DOHH2 (cell line): ENCODE results near the gene PODXL.

Experiments
- H3F3A ChIP-seq: fragments of 200-600 bp; sonication (generic), shearing (Covaris generic); 2 replicates; pipeline ENCODE4 v1.6.0; 2016; ENCODE audit warnings: antibody characterized with exemption, mild to moderate bottlenecking; ENCODE audit not compliant: control insufficient read depth, insufficient read depth
- H3K27ac ChIP-seq: fragments of 200-600 bp; sonication (generic); 2 replicates; pipeline ENCODE4 v1.5.1; 2014; ENCODE audit warnings: low read depth, mild to moderate bottlenecking, low read length, moderate library complexity
- H3K27me3 ChIP-seq: fragments of 200-600 bp; sonication (generic); 2 replicates; pipeline ENCODE4 v1.6.1; 2014; ENCODE audit warnings: mild to moderate bottlenecking, low read length, mixed read lengths; ENCODE audit not compliant: control insufficient read depth
- H3K36me3 ChIP-seq: fragments of 200-600 bp; sonication (generic); 2 replicates; pipeline ENCODE4 v1.6.1; 2014; ENCODE audit warnings: mild to moderate bottlenecking, low read length, moderate library complexity, mixed read lengths; ENCODE audit not compliant: control insufficient read depth
- H3K4me1 ChIP-seq: fragments of 200-600 bp; sonication (generic); 2 replicates; pipeline ENCODE4 v1.6.1; 2014; ENCODE audit warnings: mild to moderate bottlenecking, low read length, mixed read lengths; ENCODE audit not compliant: control insufficient read depth
- H3K4me2 ChIP-seq: fragments of 200-600 bp; sonication (generic); 2 replicates; pipeline ENCODE4 v1.6.0; 2014; ENCODE audit warnings: mild to moderate bottlenecking, low read length, moderate library complexity
- H3K4me3 ChIP-seq: fragments of 200-600 bp; sonication (generic); 2 replicates; pipeline ENCODE4 v1.5.1; 2014; ENCODE audit warnings: mild to moderate bottlenecking, low read length, mixed read lengths
- H3K79me2 ChIP-seq: fragments of 200-600 bp; sonication (generic); 2 replicates; pipeline ENCODE4 v1.6.1; 2014; ENCODE audit warnings: mild to moderate bottlenecking, low read length, mixed read lengths; ENCODE audit not compliant: control insufficient read depth
- H3K9me2 ChIP-seq: fragments of 200-600 bp; sonication (generic); replicated peaks from 2 replicates; pipeline ENCODE4 v1.6.1; 2014; ENCODE audit warnings: mild to moderate bottlenecking, low read length, mixed read lengths; ENCODE audit not compliant: control insufficient read depth
- H3K9me3 ChIP-seq: fragments of 200-600 bp; sonication (generic); 2 replicates; pipeline ENCODE4 v1.6.1; 2014; ENCODE audit warnings: antibody characterized with exemption, low read length, mixed read lengths; ENCODE audit not compliant: control insufficient read depth, insufficient read depth
- H4K20me1 ChIP-seq: fragments of 200-600 bp; sonication (generic); 2 replicates; pipeline ENCODE4 v1.6.0; 2014; ENCODE audit warnings: low read depth, mild to moderate bottlenecking, antibody characterized with exemption, low read length, moderate library complexity; ENCODE audit not compliant: control insufficient read depth, insufficient read depth
- EZH2phosphoT487 ChIP-seq: fragments of 200-600 bp; sonication (generic); IDR thresholded peaks from 2 replicates; pipeline ENCODE4 v1.6.1; 2017; ENCODE audit warnings: borderline replicate concordance, mild to moderate bottlenecking, antibody characterized with exemption, low read length, moderate library complexity, mixed read lengths
- TF ChIP-seq, protein P1 (sequence below): fragments of 200-600 bp; sonication (generic); IDR thresholded peaks from one replicate; pipeline ENCODE4 v1.5.1; 2014; ENCODE audit warnings: antibody characterized with exemption, mild to moderate bottlenecking, low read depth, low read length; ENCODE audit not compliant: poor library complexity, severe bottlenecking

The PODXL gene

DNA sequence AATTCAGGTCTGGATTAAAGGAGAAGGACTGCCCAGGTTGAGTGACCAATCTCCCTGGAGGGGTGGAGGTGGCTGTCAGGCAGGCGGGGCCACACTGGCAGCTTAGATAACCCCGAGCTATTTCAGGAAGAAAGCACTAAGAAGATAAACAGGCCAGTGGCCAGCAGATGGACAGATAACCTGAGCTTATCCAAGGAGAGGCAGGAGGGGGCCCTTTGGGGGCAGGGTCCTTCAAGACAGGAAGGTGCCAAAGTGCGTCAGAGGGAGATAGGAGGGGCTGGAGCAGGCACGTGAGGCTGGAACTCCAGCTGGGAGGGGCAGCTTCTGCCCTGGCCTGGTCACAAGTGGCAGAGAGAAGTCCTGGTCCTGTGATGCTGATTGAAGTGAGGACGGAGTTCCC is 29.8 kb upstream of the PODXL start:
- Histone ChIP-seq H3K9me3 (no peaks in the 10 kb centered on the region), H3F3A (no peaks in the 10 kb centered on the region), H3K4me3 (no peak overlapping the region), H4K20me1 (no peaks in the 10 kb centered on the region), H3K79me2 (no peaks in the 10 kb centered on the region), H3K27me3 (no peaks in the 10 kb centered on the region), H3K4me2 (no peak overlapping the region), H3K27ac (no peak overlapping the region), H3K9me2 (no peaks in the 10 kb centered on the region), H3K36me3 (no peaks in the 10 kb centered on the region), H3K4me1 (no peaks in the 10 kb centered on the region)
- no peak for TF ChIP-seq EZH2phosphoT487
- TF ChIP-seq, protein P1, sequence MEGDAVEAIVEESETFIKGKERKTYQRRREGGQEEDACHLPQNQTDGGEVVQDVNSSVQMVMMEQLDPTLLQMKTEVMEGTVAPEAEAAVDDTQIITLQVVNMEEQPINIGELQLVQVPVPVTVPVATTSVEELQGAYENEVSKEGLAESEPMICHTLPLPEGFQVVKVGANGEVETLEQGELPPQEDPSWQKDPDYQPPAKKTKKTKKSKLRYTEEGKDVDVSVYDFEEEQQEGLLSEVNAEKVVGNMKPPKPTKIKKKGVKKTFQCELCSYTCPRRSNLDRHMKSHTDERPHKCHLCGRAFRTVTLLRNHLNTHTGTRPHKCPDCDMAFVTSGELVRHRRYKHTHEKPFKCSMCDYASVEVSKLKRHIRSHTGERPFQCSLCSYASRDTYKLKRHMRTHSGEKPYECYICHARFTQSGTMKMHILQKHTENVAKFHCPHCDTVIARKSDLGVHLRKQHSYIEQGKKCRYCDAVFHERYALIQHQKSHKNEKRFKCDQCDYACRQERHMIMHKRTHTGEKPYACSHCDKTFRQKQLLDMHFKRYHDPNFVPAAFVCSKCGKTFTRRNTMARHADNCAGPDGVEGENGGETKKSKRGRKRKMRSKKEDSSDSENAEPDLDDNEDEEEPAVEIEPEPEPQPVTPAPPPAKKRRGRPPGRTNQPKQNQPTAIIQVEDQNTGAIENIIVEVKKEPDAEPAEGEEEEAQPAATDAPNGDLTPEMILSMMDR: no peak

DNA sequence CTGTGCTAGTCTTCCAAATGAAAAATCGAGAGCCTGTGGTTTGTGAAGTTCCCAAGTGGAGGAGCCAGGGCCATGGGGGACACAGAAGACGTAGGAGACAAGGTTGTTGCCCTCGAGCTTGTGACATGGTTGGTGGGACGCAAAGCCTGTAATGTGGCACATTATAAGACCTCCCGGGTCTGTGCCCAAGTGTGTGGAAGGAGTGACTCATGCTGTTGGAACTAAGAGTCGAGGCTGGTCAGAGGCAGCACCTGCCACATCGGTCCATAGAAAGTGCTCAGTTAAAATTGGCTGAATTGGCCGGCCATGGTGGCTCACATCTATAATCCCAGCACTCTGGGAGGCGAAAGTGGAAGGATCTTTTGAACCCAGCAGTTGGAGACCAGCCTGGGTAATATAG is 27.0 kb upstream of the PODXL start:
- no peaks in the 10 kb centered on the region for H3F3A ChIP-seq
- H3K4me2 ChIP-seq: no peak overlapping the region
- H3K27ac ChIP-seq: no peak overlapping the region
- no peak overlapping the region for H3K4me3 ChIP-seq
- no peaks in the 10 kb centered on the region for H3K79me2 ChIP-seq
- H3K9me3 ChIP-seq: no peaks in the 10 kb centered on the region
- no peaks in the 10 kb centered on the region for H3K36me3 ChIP-seq
- H3K27me3 ChIP-seq: no peaks in the 10 kb centered on the region
- TF ChIP-seq, protein P1: no peak
- no peak for TF ChIP-seq EZH2phosphoT487
- no peaks in the 10 kb centered on the region for H3K9me2 ChIP-seq
- H3K4me1 ChIP-seq: no peaks in the 10 kb centered on the region
- H4K20me1 ChIP-seq: no peaks in the 10 kb centered on the region

DNA sequence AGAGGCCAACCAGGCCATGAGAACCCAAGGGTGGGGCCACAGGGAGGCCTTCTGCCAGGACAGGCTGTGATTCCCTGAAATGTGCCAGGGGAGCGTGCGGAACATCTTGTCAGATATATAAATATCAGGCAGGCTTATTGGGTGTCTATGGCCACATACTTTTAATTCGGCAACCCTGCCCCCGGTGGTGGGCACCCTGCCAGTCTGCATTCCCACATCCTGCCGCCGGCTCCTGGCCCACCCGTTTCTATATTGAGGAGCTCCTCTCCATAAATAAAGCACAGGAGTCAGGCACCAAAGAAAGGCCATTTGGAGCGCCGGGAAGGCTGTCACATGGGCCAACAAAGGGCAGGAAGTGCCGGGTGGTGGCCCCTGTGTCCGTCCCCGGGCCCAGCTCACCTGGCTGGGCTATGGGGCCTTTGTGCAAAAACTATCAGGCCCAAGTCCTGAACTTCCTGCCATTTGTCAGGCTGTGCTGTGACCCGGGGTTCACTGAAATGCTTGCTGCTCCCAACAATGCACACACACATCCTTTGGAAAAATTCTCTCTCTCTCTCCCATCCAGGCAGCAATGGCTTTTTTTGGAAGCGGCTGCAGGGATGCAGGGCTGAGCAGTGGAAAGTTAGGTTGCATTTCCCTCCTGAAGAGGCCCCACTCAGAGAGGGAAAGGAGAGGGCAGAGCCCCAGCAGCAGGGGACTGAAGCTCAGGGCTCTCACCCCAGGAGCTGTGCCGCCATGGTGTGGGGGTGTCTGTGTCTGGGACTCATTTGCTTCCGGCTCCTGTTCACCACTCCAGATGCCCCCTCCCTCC is 25.0 kb upstream of the PODXL start:
- H3K36me3 ChIP-seq: no peaks in the 10 kb centered on the region
- no peaks in the 10 kb centered on the region for H3K4me1 ChIP-seq
- H3F3A ChIP-seq: no peaks in the 10 kb centered on the region
- TF ChIP-seq, protein P1: no peak
- no peak for TF ChIP-seq EZH2phosphoT487
- no peak overlapping the region for H3K4me2 ChIP-seq
- H3K9me2 ChIP-seq: no peaks in the 10 kb centered on the region
- no peaks in the 10 kb centered on the region for H4K20me1 ChIP-seq
- no peak overlapping the region for H3K4me3 ChIP-seq
- no peaks in the 10 kb centered on the region for H3K27me3 ChIP-seq
- H3K79me2 ChIP-seq: no peaks in the 10 kb centered on the region
- no peak overlapping the region for H3K27ac ChIP-seq
- no peaks in the 10 kb centered on the region for H3K9me3 ChIP-seq
